Upper lobe of left lung (tissue), 6 donors: ENCODE results near the gene MTM1. TPM values are rescaled to one million over a fixed set of nuclear protein-coding genes. Genes with fewer than 3 reads are reported as not detected.

Source experiments
- ATAC-seq, 2 donors: fragments of 200-7000 bp; cut with Tn5 transposase; one replicate each; pipeline ENCODE4 v1.9.1; 2022; ENCODE audit warnings: mild to moderate bottlenecking in 2 of 2, moderate library complexity in 2 of 2; ENCODE audit not compliant: low FRiP score in 2 of 2
- DNase-seq, 2 donors: peaks; one replicate each; pipeline ENCODE4 v3.0.0-alpha.2; 2019 to 2020
- H3K27ac ChIP-seq, 4 donors: fragments of 200-600 bp; sonication (generic); one replicate each; pipeline ENCODE4 v1.5.1; 2016 to 2019
- H3K27me3 ChIP-seq, 4 donors: fragments of 200-600 bp; sonication (generic); one replicate each; pipeline ENCODE4 v1.5.1; 2017 to 2019
- H3K36me3 ChIP-seq, 4 donors: fragments of 200-600 bp; sonication (generic); one replicate each; pipeline ENCODE4 v1.5.1; 2016 to 2019
- H3K4me1 ChIP-seq, 4 donors: fragments of 200-600 bp; sonication (generic); one replicate each; pipeline ENCODE4 v1.5.1; 2018 to 2019
- H3K4me3 ChIP-seq, 4 donors: fragments of 200-600 bp; sonication (generic); one replicate each; pipeline ENCODE4 v1.5.1; 2017 to 2019; ENCODE audit warnings: mild to moderate bottlenecking in 2 of 4, moderate library complexity in 1 of 4
- H3K9me3 ChIP-seq, 4 donors: fragments of 200-600 bp; sonication (generic); one replicate each; pipeline ENCODE4 v1.5.1; 2018 to 2019
- EP300 ChIP-seq, 4 donors: sonication (generic); formaldehyde crosslinking; IDR thresholded peaks; one replicate each; pipeline ENCODE4 v1.5.1; 2017; ENCODE audit warnings: antibody characterized with exemption in 4 of 4, control low read depth in 2 of 4
- POLR2A ChIP-seq, 4 donors: fragments of 450-650 bp; IDR thresholded peaks; one replicate each; pipeline ENCODE4 v1.5.1; 2016 to 2017; ENCODE audit warnings: antibody characterized with exemption in 4 of 4, mild to moderate bottlenecking in 2 of 4
- POLR2AphosphoS5 ChIP-seq, 2 donors: sonication (generic); formaldehyde crosslinking; IDR thresholded peaks; one replicate each; pipeline ENCODE4 v1.5.1; 2017; ENCODE audit warnings: antibody characterized with exemption in 2 of 2
- WGBS, 2 donors: methylation state at CpG; one replicate each; pipeline ENCODE4 v1.1.5; 2017 to 2018; 5-methylcytosine and 5-hydroxymethylcytosine counted together
- total RNA-seq, 6 donors: library from RNA; depleted of rRNA in 4 of 6; stranded (reverse); fragments of >200 nt in 4 of 6; gene quantifications; one replicate each; pipeline versions ENCODE4 v1.1.0 to v1.2.1, GENCODE V29; 2016 to 2021
- TF ChIP-seq, protein P1 (sequence below), 6 experiments: fragments of 450-650 bp in 4 of 6; fragments of 200-600 bp in 2 of 6; sonication (generic) in 2 of 6; IDR thresholded peaks; one replicate each; pipeline ENCODE4 v1.5.1; 2016 to 2019; ENCODE audit warnings: antibody characterized with exemption in 6 of 6
- donor health status: DM: no; HTN: no; CAD: no; lungs with moderate emphysema.
- donor health status: DM: no; HTN: yes; CAD: no; lungs with severe emphysema.

MTM1 gene
- total RNA-seq, 6 donors from 2014 or later: 5.1 to 30.6 (median 20.6) TPM

DNA sequence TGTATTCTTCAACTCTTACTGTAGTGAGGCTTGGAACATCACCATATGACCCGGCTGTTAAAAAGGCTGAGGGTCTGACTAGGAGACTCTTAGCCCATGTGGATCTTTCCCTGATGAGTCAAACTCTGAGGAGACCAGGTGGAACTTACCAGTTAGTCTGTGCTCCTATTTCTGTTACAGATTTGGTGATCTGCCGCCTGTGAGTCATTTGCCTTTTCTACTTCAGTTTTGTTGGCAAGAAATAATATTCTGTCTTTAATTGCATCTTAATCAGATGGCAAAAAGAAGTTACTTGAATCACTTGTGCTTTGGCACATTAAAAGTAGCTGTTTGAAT, 48.4 kb downstream of the MTM1 start:
- no peak for TF ChIP-seq POLR2AphosphoS5 (IDR thresholded peaks at IDR 0.05)
- TF ChIP-seq, protein P1, sequence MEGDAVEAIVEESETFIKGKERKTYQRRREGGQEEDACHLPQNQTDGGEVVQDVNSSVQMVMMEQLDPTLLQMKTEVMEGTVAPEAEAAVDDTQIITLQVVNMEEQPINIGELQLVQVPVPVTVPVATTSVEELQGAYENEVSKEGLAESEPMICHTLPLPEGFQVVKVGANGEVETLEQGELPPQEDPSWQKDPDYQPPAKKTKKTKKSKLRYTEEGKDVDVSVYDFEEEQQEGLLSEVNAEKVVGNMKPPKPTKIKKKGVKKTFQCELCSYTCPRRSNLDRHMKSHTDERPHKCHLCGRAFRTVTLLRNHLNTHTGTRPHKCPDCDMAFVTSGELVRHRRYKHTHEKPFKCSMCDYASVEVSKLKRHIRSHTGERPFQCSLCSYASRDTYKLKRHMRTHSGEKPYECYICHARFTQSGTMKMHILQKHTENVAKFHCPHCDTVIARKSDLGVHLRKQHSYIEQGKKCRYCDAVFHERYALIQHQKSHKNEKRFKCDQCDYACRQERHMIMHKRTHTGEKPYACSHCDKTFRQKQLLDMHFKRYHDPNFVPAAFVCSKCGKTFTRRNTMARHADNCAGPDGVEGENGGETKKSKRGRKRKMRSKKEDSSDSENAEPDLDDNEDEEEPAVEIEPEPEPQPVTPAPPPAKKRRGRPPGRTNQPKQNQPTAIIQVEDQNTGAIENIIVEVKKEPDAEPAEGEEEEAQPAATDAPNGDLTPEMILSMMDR (IDR thresholded peaks at IDR 0.05): no peak
- no peak for TF ChIP-seq EP300 (IDR thresholded peaks at IDR 0.05)
- TF ChIP-seq POLR2A (IDR thresholded peaks at IDR 0.05): no peak
- no peak overlapping the region for H3K4me3 ChIP-seq
- no peak overlapping the region for H3K27ac ChIP-seq
- H3K4me1 ChIP-seq: no peaks in the 10 kb centered on the region
- H3K36me3 ChIP-seq: peaks cover 0 to 29% (median 4%) of the 10 kb centered on the region in 4 donors
- no peak for DNase-seq
- WGBS, 2 donors: 89 to 100% methylated on average over 2 of the region's 2 CpGs
- H3K27me3 ChIP-seq: no peaks in the 10 kb centered on the region
- H3K9me3 ChIP-seq: no peaks in the 10 kb centered on the region
- no peak for ATAC-seq

DNA sequence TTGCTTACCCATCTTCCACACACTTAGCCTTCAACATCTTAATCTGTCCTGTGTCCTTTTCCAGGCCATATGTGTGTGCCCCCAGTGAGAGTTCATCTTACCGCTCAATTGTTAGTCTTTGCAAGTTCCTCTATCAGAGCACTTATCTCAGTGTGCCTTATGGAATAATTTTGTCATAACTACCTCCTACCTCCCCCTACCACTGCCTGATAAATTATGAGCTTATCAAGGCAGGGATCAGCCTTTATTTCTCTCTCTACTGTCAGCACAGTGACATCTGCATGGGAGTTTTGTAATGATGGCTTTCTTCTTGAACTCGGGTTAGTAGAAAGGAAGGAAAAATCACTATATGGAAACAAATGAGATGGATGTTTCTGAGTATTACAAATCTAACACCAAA, 53.2 kb downstream of the MTM1 start:
- Histone ChIP-seq H3K27me3 (no peaks in the 10 kb centered on the region), H3K9me3 (no peaks in the 10 kb centered on the region), H3K27ac (no peak overlapping the region), H3K4me1 (no peaks in the 10 kb centered on the region), H3K36me3 (peaks cover 0 to 10% (median 0%) of the 10 kb centered on the region in 4 donors), H3K4me3 (no peak overlapping the region)
- DNase-seq: no peak
- TF ChIP-seq EP300 (IDR thresholded peaks at IDR 0.05) (no peak), POLR2A (IDR thresholded peaks at IDR 0.05) (no peak), POLR2AphosphoS5 (IDR thresholded peaks at IDR 0.05) (no peak)
- TF ChIP-seq, protein P1 (IDR thresholded peaks at IDR 0.05): no peak
- no peak for ATAC-seq
- WGBS, 2 donors: 74 to 88% methylated on average over 2 of the region's 2 CpGs

DNA sequence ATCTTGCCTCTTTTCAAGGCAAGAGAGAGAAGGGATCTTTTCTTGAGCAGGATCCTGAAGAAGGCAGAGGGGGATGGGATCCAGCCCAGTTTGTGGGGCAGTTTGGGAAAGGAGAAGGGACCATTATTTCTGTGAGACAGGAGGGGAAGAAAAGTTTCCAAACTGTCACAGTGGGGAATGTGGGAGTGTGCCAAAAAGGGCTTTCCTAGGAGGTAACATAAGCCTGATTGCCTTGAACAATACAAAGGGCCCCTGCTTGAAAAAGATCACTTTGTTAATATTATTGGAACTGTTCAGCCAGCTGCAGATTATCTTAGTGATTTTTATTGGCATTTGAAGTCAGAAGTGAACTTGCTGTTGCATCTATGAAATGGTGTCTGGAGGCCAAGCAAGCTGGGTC, 55.2 kb downstream of the MTM1 start:
- Histone ChIP-seq H3K27ac (no peak overlapping the region), H3K27me3 (no peaks in the 10 kb centered on the region), H3K4me1 (no peaks in the 10 kb centered on the region), H3K9me3 (no peaks in the 10 kb centered on the region), H3K36me3 (peaks cover 0 to 10% (median 2%) of the 10 kb centered on the region in 4 donors), H3K4me3 (no peak overlapping the region)
- no peak for ATAC-seq
- no peak for TF ChIP-seq POLR2A (IDR thresholded peaks at IDR 0.05)
- no peak for TF ChIP-seq EP300 (IDR thresholded peaks at IDR 0.05)
- no peak for TF ChIP-seq POLR2AphosphoS5 (IDR thresholded peaks at IDR 0.05)
- TF ChIP-seq, protein P1 (IDR thresholded peaks at IDR 0.05): no peak
- DNase-seq: no peak

GRCh38 chrX:150625097-150625496, 56.7 kb downstream of the MTM1 start:
- no peak overlapping the region for H3K27ac ChIP-seq
- DNase-seq (no peak), ATAC-seq (no peak)
- no peaks in the 10 kb centered on the region for H3K27me3 ChIP-seq
- WGBS, 2 donors: 87 to 95% methylated on average over 4 to 6 of the region's 6 CpGs
- peaks cover 0 to 14% (median 2%) of the 10 kb centered on the region in 4 donors for H3K36me3 ChIP-seq
- no peak for TF ChIP-seq POLR2AphosphoS5 (IDR thresholded peaks at IDR 0.05)
- no peak for TF ChIP-seq EP300 (IDR thresholded peaks at IDR 0.05)
- TF ChIP-seq POLR2A (IDR thresholded peaks at IDR 0.05): no peak
- TF ChIP-seq, protein P1 (IDR thresholded peaks at IDR 0.05): no peak
- H3K4me3 ChIP-seq: no peak overlapping the region
- no peaks in the 10 kb centered on the region for H3K9me3 ChIP-seq
- no peaks in the 10 kb centered on the region for H3K4me1 ChIP-seq

DNA sequence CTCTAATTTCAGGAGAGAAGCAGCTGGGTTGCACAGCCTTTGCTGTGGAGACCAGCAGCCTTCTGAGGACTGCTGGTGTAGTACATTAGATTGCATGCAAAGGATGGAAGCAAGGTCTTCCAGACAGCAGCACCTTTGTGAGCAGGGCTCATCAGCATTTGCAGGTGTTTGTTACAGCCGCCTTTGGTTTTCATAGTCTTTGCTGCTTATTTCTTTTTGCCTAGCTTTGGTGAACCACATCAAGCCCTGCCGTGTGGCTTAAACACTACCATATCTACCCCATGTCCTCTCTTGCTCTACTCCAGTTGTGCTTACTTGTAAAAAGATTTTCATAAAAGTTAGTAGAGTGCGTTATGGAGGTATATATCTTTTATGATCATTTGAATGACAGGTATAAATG, 57.5 kb downstream of the MTM1 start:
- TF ChIP-seq POLR2A (IDR thresholded peaks at IDR 0.05) (no peak), EP300 (IDR thresholded peaks at IDR 0.05) (no peak), POLR2AphosphoS5 (IDR thresholded peaks at IDR 0.05) (no peak)
- TF ChIP-seq, protein P1 (IDR thresholded peaks at IDR 0.05): no peak
- 87 to 93% methylated on average over 3 of the region's 3 CpGs for WGBS, 2 donors
- ATAC-seq: no peak

More for the DNA sequence above, 57.5 kb downstream of the MTM1 start:
- no peaks in the 10 kb centered on the region for H3K4me1 ChIP-seq
- peaks cover 0 to 11% (median 4%) of the 10 kb centered on the region in 4 donors for H3K36me3 ChIP-seq
- H3K9me3 ChIP-seq: no peaks in the 10 kb centered on the region
- no peak for DNase-seq
- no peak overlapping the region for H3K27ac ChIP-seq
- H3K27me3 ChIP-seq: no peaks in the 10 kb centered on the region
- no peak overlapping the region for H3K4me3 ChIP-seq
